ENCODE measurements around the gene TRIM34.
"Not testable (repeated sequence)": the region's sequence is repeated elsewhere in the genome, so short reads cannot be mapped to it uniquely, and the experiment has no call there.

DNA sequence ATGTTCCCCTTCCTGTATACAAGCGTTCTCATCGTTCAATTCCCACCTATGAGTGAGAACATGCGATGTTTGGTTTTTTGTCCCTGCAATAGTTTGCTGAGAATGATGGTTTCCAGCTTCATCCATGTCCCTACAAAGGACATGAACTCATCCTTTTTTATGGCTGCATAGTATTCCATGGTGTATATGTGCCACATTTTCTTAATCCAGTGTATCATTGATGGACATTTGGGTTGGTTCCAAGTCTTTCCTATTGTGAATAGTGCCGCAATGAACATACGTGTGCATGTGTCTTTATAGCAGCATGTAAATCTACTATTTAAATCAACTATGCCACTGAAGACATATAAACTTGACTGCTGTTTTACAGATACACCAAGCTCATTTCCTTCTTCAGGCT is 40.3 kb upstream of the TRIM34 start:
- TF ChIP-seq POLR2A, CTCF (IDR thresholded peaks at IDR 0.05): not testable (repeated sequence)

All from thyroid gland (tissue), 4 donors.